AG04449 (cell line): ENCODE results near the gene ZNF276.

ENCODE experiments used
- CTCF ChIA-PET: fragments of 350-600 bp; formaldehyde crosslinking; extraction: SDS; loops from one replicate; lab custom pipeline; 2021; ENCODE audit warnings: antibody characterized with exemption; lab: Yijun Ruan, JAX
- POLR2A ChIA-PET: fragments of 400-600, 350-600 bp; formaldehyde crosslinking; extraction: SDS; loops from one replicate; lab custom pipeline; 2020; ENCODE audit warnings: antibody characterized with exemption, inconsistent platforms; lab: Yijun Ruan, JAX
- DNase-seq: peaks from one replicate; pipeline ENCODE4 v3.0.0-alpha.2; 2010; ENCODE audit warnings: low read depth, low spot score
- H3K4me3 ChIP-seq: 2 replicates; pipeline ENCODE4 v1.5.1; 2011; ENCODE audit warnings: low read depth, mild to moderate bottlenecking, control low read depth, low read length
- CTCF ChIP-seq: IDR thresholded peaks from one replicate; pipeline ENCODE4 v1.5.1; 2011; ENCODE audit warnings: mild to moderate bottlenecking, moderate library complexity, low read length, control low read depth, inconsistent platforms; ENCODE audit not compliant: insufficient read depth; ENCODE audit errors: missing control alignments

Gene ZNF276

GRCh38 chr16:89729293-89729692, 8.0 kb downstream of the ZNF276 start:
- TF ChIP-seq CTCF = no peak
- no peak overlapping the region for H3K4me3 ChIP-seq
- POLR2A ChIA-PET = no interaction called here
- no peak for DNase-seq
- CTCF ChIA-PET = no interaction called here

GRCh38 chr16:89729863-89730593, 8.7 kb downstream of the ZNF276 start:
- H3K4me3 ChIP-seq = no peak overlapping the region
- POLR2A ChIA-PET = no interaction called here
- TF ChIP-seq CTCF = no peak
- CTCF ChIA-PET = no interaction called here
- no peak for DNase-seq

- no peak for TF ChIP-seq CTCF
- CTCF ChIA-PET = no interaction called here
- POLR2A ChIA-PET = no interaction called here
- no peak for DNase-seq
- no peak overlapping the region for H3K4me3 ChIP-seq
Measured at GRCh38 chr16:89730610-89731234, 9.4 kb downstream of the ZNF276 start.

DNA sequence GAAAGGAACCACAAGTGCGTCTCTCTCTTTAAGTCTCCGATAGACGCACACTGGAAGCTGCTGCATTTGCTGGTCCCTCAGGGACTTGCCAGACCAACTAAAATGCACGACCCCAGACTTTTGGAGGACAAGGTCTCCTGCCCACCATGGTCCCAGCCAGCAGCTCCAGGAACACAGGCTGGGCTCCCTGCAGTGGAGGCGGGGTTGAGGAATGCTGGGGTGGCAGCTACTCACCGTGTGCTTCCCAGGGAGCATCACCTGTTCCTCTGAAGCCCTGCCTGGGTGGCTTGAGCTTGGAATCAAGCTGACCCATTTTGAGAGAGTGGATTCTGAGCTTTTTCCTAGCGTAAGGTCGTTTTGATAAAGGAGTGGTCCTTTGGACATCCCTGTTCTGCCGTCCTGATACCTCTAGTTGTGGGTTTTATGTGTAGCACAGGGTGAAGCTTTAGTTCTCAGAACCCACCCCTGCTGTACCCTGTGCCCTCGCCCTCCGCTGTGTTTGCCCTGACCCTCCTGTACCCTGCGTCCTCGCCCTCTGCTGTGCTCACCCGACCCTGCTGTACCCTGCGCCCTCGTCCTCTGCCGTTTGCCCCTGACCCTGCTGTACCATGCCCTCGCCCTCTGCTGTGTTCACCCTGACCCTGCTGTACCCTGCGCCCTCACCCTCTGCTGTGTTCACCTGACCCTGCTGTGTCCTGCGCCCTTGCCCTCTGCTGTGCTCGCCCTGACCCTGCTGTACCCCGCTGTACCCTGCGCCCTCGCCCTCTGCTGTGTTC, 11.0 kb downstream of the ZNF276 start:
- no peak for DNase-seq
- no peak for TF ChIP-seq CTCF
- POLR2A ChIA-PET = interaction anchor here (1.2 kb wide), 1 partner anchor 9 kb away, joined by 3 read pairs; no protein-coding TSS in a partner anchor
- H3K4me3 ChIP-seq = no peak overlapping the region
- CTCF ChIA-PET = interaction anchor here (1.4 to 1.5 kb wide), 2 partner anchors 128 to 129 kb away, joined by 3 to 4 read pairs; no protein-coding TSS in a partner anchor

DNA sequence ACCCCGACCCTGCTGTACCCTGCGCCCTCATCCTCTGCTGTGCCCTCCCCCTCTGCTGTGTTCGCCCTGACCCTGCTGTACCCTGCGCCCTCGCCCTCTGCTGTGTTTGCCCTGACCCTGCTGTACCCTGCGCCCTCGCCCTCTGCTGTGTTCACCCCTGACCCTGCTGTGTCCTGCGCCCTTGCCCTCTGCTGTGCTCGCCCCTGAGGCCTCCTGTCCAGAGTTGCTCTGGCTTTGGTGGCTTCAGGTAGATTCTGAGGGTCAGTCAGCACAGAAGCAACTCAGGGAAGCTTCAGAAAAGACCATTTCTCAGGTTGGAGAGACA, 11.5 kb downstream of the ZNF276 start:
- no peak for TF ChIP-seq CTCF
- ChIA-PET POLR2A (interaction anchor here (1.2 kb wide), 1 partner anchor 9 kb away, joined by 3 read pairs; no protein-coding TSS in a partner anchor), CTCF (interaction anchor here (1.4 to 1.5 kb wide), 2 partner anchors 128 kb away, joined by 3 to 4 read pairs; no protein-coding TSS in a partner anchor)
- H3K4me3 ChIP-seq = no peak overlapping the region
- no peak for DNase-seq
